Fibroblast of lung (primary cell): ENCODE data around the gene IER3.

Experiments
- CTCF ChIP-seq, 2 donors: IDR thresholded peaks in 1 of 2; conservative IDR thresholded peaks in 1 of 2; 1 replicate in 1 of 2; 2 replicates in 1 of 2; pipeline ENCODE4 v1.5.1; 2011 to 2012; ENCODE audit warnings: low read length in 2 of 2, control low read depth in 1 of 2, inconsistent platforms in 1 of 2, low read depth in 1 of 2, mild to moderate bottlenecking in 1 of 2
- EZH2 ChIP-seq: IDR thresholded peaks from 2 replicates; pipeline ENCODE4 v1.5.1; 2012; ENCODE audit warnings: low read length, control low read depth, mild to moderate bottlenecking; ENCODE audit errors: missing control alignments

DNA sequence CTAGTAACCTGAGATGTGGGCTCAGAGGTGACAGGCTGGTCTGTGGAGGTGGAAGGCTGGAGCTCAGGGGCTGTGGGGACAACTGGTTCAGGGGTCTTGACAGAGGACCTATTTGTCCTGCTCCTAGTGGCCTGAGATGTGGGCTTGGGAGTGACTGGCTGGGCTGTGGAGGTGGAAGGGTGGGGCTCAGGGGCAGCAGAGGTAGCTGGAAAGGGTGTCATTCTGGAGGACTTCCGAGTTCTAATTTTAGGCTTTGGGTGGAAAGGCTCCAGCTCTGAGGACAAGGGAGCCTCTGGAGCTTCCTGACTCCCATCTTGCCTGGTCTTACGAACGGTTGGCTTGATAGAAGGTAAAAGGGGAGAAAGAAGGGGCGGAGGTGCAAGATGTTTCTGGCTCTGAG is 38.7 kb downstream of the IER3 start:
- TF ChIP-seq CTCF (conservative IDR thresholded peaks at IDR 0.05 in 1 of 2, IDR thresholded peaks at IDR 0.05 in 1 of 2; ENCODE audit: low read depth in 1 of 2, low read length in 2 of 2) (no peak), EZH2 (no peak)
